M059J (cell line): ENCODE data around the gene KRTAP10-10. TPM values are rescaled to one million over a fixed set of nuclear protein-coding genes. Genes with fewer than 3 reads are reported as not detected.
"Not testable (repeated sequence)": the region's sequence is repeated elsewhere in the genome, so short reads cannot be mapped to it uniquely, and the experiment has no call there.

Experiments
- DNase-seq: peaks from one replicate; pipeline ENCODE4 v3.0.0-alpha.2; 2012; ENCODE audit warnings: low read depth
- total RNA-seq: library from RNA; depleted of rRNA; stranded (reverse); fragments of >200 nt; shearing (Covaris generic); gene quantifications from 2 replicates; pipeline ENCODE4 v1.2.3, GENCODE V29; 2014

The KRTAP10-10 gene
- total RNA-seq, 1 experiment from 2014 or later = not detected

DNA sequence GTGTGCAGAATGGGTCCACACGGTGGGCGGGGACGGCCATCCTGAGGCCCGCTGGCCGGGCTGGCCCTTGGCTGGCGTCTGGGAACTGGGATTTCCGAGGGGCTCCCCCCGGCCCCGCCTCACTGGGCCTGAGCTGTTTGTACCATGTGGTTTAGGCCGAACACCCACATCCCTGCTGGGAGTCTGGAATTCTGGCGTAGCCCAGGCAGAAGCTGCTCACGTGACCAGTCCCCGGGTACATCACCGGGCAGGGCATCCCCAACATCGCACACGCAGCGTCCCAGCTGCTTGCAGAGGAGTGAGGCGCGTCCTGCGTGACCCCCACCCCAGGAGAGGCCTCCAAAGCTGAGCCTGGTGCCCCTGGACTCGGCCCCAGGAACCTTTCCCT lies 34.7 kb upstream of the KRTAP10-10 start:
- DNase-seq = no peak

DNA sequence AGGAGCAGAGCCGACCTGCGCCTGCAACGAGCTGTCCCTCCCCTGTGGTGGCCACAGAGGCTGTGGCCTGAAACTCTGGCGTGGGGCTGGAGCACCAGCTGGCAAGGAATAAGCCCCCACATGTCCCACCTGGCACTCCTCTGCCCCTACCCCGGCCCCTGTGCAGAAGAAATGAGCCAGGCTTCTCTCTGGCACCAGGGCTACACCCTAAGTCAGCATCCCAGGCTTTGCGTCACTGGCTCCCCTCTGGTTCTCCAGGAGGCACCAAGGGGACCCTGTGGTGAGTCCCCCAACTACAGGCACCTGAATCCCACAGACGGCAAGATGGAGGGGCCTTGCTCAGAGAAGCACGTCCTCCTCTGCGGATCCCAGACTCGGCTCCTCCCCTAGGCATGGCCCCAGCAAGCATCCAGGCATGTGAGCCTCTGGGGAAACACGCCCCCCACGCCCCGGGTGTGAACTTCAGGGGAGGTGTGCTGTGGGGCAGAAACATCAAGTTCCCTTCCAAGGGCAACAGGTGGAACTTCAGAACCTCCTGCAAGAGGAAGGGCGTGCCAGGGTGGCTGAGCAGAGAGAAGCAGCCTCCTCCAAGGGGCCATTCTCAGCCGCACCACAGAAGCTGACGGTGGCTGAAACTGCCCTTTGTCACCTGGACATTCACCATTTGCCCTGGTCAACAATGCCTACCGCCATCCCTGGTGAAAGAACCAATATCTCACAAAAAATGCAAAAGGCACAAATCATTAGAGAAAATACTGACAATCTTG lies 33.9 kb upstream of the KRTAP10-10 start:
- DNase-seq = no peak

DNA sequence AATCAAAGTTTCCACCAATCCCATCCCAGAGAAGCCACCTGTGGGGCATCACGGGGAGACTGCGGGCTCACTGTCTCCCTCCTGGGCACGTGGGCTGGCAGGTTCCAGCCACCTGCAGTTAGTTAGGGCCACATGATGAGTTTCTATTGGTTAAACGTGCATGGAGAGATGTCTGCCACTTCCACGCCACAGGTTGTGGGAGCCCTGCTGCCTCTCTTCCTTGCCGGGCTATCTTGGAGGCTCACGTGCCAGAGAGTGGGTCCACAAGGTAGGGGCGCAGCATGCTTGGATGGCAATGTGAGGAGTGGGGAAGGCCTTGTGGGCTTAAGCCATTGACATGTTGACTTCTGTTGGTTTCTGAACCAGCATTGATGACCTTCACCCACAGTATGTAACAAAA lies 33.2 kb upstream of the KRTAP10-10 start:
- DNase-seq = no peak

DNA sequence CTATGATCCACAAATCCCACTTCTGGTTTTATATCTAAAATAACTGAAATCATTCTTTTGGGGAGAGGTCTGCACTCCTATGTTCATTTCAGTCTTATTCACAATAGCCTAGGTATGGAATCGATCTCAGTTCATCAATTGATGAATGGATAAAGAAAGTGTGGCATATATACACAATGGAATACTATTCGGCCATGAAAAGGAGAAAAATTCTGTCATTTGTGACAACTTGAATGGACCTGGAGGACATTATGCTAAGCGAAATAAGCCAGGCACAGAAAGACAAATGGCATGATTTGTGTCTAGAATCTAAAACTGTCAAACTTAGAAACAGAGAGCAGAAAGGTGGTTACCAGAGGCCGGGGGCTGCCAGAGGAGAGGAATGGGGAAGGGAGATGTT lies 30.7 kb upstream of the KRTAP10-10 start:
- no peak for DNase-seq

DNA sequence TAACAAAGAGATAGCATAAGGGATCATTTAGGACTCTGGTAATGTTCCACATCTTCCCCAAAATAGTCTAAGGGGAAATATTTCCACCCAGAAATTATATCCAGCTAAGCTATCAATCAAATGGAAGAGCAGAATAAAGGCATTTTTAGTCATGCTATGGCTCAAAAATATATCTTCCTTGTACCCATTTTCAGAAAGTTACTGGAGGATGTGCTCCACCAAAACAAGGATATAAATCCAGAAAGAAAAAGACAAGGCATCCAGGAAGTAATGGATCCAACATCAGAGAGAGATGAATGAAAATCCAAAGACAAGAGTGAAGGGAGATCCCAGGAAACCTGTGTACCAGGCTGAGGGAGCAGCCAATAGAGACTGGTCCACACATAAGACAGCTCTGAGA lies 28.0 kb upstream of the KRTAP10-10 start:
- DNase-seq = no peak

DNA sequence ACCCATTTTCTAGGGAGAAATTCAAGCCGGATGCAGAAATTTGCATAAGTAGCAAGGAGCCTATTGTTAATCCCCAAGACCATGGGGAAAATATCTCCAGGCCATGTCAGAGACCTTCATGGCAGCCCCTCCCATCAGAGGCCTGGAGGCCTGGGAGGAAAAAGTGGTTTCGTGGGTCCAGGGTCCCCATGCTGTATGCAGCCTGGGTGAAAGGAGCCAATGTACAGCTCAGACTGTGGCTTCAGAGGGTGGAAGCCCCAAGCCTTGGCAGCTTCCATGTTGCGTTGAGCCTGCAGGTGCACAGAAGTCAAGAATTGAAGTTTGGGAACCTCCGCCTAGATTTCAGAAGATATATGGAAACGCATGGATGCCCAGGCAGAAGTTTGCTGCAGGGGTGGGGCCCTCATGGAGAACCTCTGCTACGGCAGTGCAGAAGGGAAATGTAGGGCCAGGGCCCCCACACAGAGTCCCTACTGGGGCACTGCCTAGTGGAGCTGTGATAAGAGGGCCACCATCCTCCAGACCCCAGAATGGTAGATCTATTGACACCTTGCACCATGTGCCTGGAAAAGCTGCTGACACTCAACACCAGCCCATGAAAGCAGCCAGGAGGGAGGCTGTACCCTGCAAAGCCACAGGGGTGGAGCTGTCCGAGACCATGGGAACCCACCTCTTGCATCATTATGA lies 26.9 kb upstream of the KRTAP10-10 start:
- not testable (repeated sequence) for DNase-seq

DNA sequence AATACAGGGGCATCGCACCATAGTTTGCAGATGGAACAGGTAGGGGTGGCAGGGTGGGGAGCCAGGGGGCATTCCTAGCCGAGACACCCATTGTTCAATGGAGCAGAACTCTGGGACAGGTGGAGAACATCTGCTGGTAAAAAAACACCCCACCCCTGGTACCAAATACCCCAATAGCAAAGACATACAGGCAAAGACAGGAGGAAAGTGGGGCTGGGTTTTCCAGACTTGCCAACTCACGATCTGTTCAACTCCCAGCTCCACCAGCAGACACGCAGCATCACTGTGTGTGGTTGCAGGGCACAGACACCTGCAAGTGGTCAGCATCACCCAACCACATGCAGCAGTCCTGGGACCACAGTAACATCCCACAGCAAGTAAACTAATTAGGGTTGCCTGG lies 25.6 kb upstream of the KRTAP10-10 start:
- no peak for DNase-seq

DNA sequence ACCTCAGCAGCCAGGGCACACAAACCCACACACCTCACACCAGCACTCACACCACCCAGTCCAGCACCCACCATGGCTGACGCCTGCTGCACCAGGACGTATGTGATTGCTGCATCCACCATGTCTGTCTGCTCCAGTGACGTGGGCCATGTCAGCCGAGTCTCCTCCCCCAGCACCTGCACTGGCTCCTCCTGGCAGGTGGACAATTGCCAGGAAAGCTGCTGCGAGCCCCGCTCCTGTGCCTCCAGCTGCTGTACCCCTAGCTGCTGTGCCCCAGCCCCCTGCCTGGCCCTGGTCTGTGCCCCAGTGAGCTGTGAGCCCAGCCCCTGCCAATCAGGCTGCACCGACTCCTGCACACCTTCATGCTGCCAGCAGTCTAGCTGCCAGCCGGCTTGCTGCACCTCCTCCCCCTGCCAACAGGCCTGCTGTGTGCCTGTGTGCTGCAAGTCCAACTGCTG lies 25.1 kb upstream of the KRTAP10-10 start, which contains the start of gene KRTAP10-8:
TSS of gene KRTAP10-8 (plus strand) at position 51 of the 458 bp plus-strand sequence. CDS start at position 73, 22 bp downstream.
- no peak for DNase-seq

DNA sequence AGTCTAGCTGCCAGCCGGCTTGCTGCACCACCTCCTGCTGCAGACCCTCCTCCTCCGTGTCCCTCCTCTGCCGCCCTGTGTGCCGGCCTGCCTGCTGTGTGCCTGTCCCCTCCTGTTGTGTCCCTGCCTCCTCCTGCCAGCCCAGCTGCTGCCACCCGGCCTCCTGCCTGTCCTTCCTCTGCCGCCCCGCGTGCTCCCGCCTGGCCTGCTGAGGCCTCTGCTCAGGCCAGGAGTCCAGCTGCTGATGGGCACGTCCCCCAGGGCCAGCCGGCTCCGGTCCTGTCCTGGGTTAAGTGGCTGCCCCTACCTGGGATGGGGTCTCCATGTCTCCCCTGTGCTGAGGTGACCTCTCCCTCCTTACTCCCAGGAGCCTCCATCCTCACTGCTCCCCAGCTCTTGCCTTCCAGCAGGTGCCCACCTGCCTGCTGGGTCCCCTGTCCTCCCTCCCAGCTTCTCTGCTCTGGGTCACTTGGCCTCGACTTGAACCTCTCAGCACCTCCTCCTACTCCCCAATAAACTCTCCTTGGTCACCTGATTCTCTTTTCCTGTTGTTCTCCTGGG lies 24.4 kb upstream of the KRTAP10-10 start:
- no peak for DNase-seq

DNA sequence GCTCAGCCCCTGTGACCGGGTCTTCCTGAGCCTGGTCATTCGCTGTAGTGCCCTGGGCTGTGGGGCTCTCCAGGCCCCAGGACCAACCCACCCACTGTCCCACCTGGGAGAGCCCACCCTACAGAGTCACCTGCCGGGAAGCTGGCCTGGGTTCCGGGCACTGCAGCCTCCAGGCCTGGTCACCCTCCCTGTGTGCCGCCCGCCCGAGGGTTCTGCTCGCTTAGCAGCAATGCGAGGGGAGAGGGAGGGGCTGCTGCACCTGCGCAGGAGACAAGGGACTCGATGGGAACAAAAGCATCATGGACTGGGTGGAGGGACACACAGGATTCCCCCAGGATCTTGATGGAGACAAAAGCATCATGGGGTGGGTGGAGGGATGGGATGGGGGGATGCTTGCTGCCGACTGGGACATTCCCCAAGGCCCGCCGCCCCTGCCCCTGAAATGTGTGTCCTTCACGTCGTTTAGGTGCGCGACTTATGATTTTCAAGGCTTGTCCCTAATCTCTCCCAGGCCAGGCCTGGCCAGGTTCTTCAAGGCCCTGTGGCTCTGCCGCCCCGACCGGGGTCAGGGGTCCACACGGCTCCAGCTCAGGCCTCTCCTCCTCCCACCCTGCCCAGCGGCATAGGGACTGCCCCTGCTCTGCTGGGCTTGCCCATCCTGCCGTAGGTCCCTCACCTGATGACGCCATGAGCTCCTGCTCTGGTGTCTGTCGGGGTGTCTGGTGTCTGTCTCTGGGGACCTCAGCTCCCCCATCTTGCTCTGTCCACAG lies 23.6 kb upstream of the KRTAP10-10 start:
- no peak for DNase-seq

DNA sequence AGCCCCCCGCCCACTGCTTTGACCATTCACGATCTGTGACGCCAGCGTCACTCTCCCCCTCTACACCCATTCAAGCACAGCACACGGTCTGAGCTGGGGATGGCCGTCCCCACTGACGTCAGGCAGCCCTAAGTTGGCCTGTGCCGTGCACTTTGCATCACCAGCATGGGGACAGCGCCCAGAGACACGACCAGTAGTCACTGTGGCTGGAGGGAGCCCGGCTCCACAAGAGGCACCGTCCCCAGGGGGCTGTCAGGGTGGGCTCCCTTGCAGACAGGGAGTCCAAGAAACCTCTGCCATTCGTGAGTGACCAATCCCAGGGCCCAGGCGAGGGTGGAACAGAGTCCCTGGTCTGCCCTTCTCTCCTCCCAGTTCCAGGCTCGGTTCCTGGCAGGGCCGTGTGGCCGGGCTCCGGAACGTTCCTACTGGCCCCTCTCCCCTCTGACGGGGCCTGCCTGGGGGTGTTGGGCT lies 23.0 kb upstream of the KRTAP10-10 start:
- DNase-seq = no peak

DNA sequence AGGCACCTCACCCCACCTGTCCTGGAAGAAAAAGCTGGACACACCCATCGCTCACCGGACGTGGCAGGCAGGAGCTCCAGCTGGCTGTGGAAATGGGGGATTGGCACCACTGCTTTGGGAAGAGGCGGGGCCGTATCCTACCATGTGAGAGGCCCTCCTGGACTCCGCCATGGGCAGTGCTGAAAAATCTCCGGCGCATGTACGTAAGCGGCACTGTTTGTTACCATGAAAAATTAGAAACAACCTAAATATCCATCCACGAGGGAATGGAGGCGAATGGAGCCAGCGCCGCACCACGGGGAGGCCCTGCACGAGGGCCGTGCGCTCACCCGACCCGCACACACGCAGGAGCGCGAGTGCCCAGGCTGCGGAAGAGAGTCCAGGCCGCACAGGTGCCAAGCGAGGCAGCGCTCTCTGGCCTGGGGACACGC lies 22.2 kb upstream of the KRTAP10-10 start:
- DNase-seq = no peak

DNA sequence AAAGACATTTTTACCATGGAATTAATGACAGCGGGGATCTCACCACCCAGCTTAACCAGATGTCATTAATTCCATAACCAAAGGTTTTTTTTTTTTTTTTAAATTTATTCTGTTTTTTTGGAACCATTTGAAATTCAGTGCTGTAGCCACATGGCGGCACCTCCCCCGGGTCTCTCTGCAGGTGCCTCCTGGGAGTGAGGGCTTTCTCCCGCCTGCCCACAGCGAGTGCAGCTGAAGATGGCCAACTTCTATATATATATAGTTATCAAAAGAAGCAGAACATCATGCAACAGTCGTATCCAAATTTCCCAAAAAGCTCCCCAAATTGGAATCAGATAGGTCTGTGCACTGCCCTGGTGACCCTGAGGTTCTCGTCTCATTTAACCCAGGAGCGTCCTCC lies 21.7 kb upstream of the KRTAP10-10 start:
- no peak for DNase-seq

DNA sequence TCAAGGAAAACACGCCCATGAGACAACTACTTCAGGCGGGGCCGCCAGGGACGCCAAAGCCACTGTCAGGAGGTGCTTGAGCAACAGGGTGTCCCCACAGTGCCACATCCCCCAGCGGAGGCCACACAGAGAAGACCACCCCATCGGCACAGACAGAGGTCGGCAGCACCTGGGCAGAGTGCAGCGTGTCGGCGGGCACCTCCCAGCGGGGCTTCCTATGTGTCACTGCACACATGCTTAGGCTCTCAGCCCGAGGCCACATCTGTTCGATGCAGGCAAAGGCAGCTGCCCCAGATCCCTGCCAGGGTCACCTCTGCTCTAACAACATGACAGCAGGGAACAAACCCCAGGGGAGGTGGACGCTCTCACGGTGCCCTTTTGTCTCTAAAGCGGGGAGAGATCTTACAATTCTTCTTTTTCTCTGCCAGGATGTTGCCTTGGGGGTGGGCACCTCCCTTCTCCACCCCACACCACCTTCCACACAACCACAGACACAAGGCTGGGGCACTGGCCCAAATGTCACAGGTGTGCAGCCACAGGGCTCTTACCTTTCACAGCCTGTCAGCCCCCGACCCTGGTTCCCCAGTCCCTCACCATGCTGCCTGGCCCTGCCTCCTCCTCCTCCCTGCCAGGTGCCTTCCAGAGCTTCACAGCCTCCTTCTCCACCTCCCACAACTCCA lies 21.1 kb upstream of the KRTAP10-10 start:
- no peak for DNase-seq

DNA sequence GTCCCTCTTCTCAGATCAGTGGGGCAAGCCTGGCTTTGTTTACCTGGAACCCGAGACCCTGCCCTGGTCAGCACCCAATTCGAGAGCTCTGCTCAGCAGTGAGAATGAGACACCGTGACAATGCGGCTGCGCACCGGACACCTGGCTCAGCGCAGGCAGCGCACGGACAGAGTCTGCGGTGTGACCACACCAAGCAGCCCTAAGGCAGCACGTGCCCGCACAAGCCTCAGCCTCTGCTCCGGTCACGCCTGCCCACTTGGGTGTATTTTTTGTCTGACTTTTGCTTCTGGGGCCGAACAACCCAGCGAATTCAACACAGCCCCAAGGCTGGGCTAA lies 20.6 kb upstream of the KRTAP10-10 start:
- no peak for DNase-seq

DNA sequence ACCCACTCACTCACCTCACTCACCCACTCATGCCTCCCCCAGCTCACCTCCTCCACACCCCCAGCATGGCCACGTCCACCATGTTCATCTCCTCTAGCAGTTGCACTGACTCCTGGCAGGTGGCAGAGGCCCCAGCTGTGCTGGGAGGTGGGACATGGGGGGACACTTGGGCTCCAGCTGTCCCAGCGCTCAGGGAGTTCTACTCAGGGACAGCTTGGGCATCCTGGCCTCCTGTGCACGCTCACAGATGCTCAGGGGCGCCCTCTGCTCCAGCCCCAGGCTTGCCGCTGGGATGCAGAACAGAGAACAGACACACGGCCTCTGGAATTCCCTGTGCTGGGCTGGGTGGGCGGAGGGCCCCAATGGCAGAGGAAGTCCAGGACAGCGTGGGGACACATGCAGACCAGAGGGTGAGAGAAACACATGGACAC lies 20.1 kb upstream of the KRTAP10-10 start:
- no peak for DNase-seq

DNA sequence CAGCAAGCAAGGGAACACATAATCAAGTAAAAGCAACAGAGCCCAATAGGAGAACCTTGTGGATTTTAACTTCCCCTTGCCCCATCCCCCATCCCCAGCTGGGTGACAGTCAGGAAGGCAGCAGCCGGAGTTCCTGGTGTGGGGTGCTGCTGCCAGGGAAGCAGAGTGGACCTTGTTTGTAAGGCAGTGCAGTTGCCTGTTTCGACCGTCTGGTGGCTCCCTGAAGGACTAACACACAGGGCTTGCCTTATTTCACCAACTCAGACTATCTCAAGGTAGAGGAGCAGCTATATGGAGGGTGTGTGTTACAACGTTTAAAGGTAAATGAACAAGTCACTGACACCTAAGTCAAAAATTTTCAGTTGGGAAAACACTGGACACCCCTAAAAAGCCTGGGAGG lies 18.7 kb upstream of the KRTAP10-10 start:
- DNase-seq = no peak

DNA sequence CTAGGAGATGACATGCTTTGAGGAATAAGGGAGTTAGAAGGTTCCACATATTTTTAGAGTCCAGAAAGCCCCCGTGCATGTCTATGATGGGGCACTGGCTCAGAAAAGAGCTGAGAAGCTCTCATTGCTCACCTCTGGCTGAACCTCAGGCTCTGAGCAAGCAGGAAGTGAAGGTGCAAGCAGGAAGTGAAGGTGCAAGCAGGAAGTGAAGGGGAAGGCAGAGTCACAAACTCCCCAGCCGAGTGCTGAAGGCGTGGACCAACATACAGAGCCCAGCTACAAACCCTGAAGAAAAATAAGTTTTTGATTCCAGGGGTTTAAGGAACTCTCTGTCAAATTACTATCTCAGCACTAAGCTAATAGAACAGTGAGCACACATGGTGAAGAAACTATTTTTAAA lies 18.2 kb upstream of the KRTAP10-10 start:
- no peak for DNase-seq

DNA sequence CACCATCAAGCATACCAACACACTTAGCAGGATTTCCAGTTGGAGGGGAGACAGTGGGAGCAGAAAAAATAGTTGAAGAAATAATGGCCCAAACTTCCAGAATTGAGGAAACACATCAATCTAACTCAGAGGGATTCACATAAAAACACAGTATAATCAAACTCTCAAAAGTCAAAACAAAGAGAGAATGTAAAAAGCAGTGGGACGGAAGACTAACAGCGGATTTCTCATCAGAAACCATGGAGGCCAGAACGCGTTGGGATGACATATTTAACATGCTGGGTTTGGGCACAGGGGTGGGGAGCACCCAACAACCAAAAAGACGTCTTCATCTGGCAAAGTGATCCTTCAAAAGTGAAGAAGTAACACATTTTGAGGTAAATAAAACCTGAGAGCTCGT lies 17.3 kb upstream of the KRTAP10-10 start:
- no peak for DNase-seq

DNA sequence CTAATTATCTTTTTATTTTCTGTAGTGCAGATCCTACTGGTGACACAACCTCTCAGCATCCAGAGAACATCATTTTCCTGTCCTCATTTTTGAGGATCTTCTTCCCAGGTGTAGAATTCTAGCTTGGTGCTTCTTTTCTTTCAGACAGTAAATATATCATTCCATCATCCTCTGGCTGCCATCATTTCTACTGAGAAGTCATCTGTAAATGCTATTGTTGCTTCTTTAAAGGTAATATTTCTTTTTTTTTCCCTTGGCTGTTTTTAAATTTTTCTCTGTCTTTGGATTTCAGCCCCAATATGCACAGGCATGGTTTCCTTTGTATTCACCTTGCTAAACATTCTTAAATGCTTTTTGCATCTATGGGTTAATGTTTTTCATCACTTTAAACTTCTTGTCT lies 13.6 kb upstream of the KRTAP10-10 start:
- no peak for DNase-seq

DNA sequence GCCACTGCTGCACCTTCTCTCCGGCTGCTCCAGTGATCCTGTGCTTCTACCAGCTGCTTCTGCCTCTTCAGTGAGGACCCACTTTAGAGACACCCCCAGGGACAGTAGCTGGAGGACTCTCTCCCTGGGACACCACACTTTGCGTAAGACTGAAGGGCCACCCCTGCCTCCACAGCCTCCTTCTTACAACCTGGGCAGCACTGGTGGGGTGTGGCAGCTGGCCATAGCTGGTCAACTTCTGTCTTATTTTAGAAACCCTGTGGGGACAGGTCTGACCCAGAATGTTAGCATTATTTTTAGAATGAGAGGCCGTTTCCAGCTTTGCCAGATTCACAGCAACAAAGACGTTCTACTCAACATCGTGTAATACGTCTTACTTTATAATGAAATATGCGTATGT lies 11.4 kb upstream of the KRTAP10-10 start:
- no peak for DNase-seq

DNA sequence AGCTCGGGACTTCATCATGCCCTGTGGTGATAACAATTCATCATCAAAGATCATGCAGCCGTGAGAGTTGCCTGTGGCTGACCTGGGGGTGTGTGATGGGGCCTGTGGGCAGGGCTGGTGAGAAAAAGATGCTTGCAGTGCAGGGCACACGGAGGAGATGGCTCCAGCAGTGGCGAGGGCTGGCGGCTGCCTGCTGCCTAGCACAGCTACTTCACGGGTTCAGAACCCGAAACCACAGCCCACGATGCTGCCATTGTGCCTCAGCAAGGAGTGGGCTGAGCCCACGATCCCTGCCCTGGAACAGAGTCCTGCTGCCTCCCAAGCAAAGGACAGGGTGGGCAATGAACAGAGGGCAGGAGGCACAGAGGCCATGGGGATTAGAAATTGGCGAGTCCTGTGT lies 10.9 kb upstream of the KRTAP10-10 start:
- no peak for DNase-seq
